KG1 (cell line): ENCODE measurements around the gene TOB2.

ENCODE experiments used
- DNase-seq: peaks from one replicate; lab custom pipeline; 2025; lab: John Stamatoyannopoulos, UW

The TOB2 gene

GRCh38 chr22:41446639-41447434 is at the start of gene TOB2:
TSS of gene TOB2 (minus strand) at chr22:41446801. CDS start at chr22:41437345, 9,456 bp downstream.
- peak; percentile 89 for DNase-seq

GRCh38 chr22:41491374-41492100 is 44.9 kb upstream of the TOB2 start:
- no peak for DNase-seq

- DNase-seq: no peak
Measured at GRCh38 chr22:41488596-41489385, 42.2 kb upstream of the TOB2 start.

GRCh38 chr22:41488076-41488475 is 41.5 kb upstream of the TOB2 start:
- DNase-seq: no peak

GRCh38 chr22:41487037-41487935 is 40.7 kb upstream of the TOB2 start:
- no peak for DNase-seq

GRCh38 chr22:41485033-41485432 is 38.4 kb upstream of the TOB2 start:
- no peak for DNase-seq

- no peak for DNase-seq
Measured at GRCh38 chr22:41482319-41482935, 35.8 kb upstream of the TOB2 start.

GRCh38 chr22:41481925-41482318 is 35.3 kb upstream of the TOB2 start:
- DNase-seq: no peak

- no peak for DNase-seq
Measured at GRCh38 chr22:41481131-41481830, 34.7 kb upstream of the TOB2 start.

- DNase-seq: no peak
Measured at GRCh38 chr22:41480397-41480735, 33.8 kb upstream of the TOB2 start.

GRCh38 chr22:41479671-41480396 is 33.2 kb upstream of the TOB2 start:
- DNase-seq: no peak

- DNase-seq: no peak
Measured at GRCh38 chr22:41478891-41479521, 32.4 kb upstream of the TOB2 start.

- no peak for DNase-seq
Measured at GRCh38 chr22:41478473-41478872, 31.9 kb upstream of the TOB2 start.

- no peak for DNase-seq
Measured at GRCh38 chr22:41474872-41475451, 28.4 kb upstream of the TOB2 start.

- no peak for DNase-seq
Measured at GRCh38 chr22:41471568-41471967, 25.0 kb upstream of the TOB2 start.

GRCh38 chr22:41470886-41471285 is 24.3 kb upstream of the TOB2 start:
- DNase-seq: no peak

- peak; percentile 44 for DNase-seq
Measured at GRCh38 chr22:41469218-41469851, 22.7 kb upstream of the TOB2 start.

- DNase-seq: peak; percentile 100
Measured at GRCh38 chr22:41468381-41469217, 22.0 kb upstream of the TOB2 start, which contains the start of the genes ACO2 and PHF5A. TSS of gene ACO2 (plus strand) at chr22:41469117. CDS start at chr22:41469147, 30 bp downstream. TSS of gene PHF5A (minus strand) at chr22:41468692. CDS start at chr22:41468653, 39 bp downstream.
